ENCODE measurements around the gene SERPINA12.
"Not testable (repeated sequence)": the region's sequence is repeated elsewhere in the genome, so short reads cannot be mapped to it uniquely, and the experiment has no call there.

SERPINA12 gene

GRCh38 chr14:94536836-94537235 lies 27.6 kb upstream of the SERPINA12 start:
- DNase-seq = peak; percentile 5 to 7 (median 6)

GRCh38 chr14:94535506-94535905 lies 26.2 kb upstream of the SERPINA12 start:
- DNase-seq = no peak

GRCh38 chr14:94532447-94532846 lies 23.2 kb upstream of the SERPINA12 start:
- DNase-seq = no peak

- no peak for DNase-seq
Measured at GRCh38 chr14:94531187-94531586, 21.9 kb upstream of the SERPINA12 start.

- no peak for DNase-seq
Measured at GRCh38 chr14:94524093-94524492, 14.8 kb upstream of the SERPINA12 start.

GRCh38 chr14:94523265-94523664 lies 14.0 kb upstream of the SERPINA12 start:
- DNase-seq = no peak

- no peak for DNase-seq
Measured at GRCh38 chr14:94522115-94522724, 13.0 kb upstream of the SERPINA12 start.

GRCh38 chr14:94521375-94522114 lies 12.3 kb upstream of the SERPINA12 start:
- no peak for DNase-seq

- DNase-seq = no peak
Measured at GRCh38 chr14:94517641-94518257, 8.5 kb upstream of the SERPINA12 start.

- DNase-seq = no peak
Measured at GRCh38 chr14:94517248-94517640, 8.0 kb upstream of the SERPINA12 start.

GRCh38 chr14:94515856-94516255 lies 6.6 kb upstream of the SERPINA12 start:
- no peak for DNase-seq

- no peak for DNase-seq
Measured at GRCh38 chr14:94515426-94515825, 6.2 kb upstream of the SERPINA12 start.

GRCh38 chr14:94514351-94514750 lies 5.1 kb upstream of the SERPINA12 start:
- DNase-seq = no peak

- DNase-seq = not testable (repeated sequence)
Measured at GRCh38 chr14:94510481-94510880, 1.2 kb upstream of the SERPINA12 start.

- no peak for DNase-seq
Measured at GRCh38 chr14:94505641-94506040, 3.6 kb downstream of the SERPINA12 start.

GRCh38 chr14:94505206-94505605 lies 4.1 kb downstream of the SERPINA12 start:
- no peak for DNase-seq

GRCh38 chr14:94501588-94502516 lies 7.4 kb downstream of the SERPINA12 start:
- DNase-seq = no peak

- no peak for DNase-seq
Measured at GRCh38 chr14:94500264-94500663, 9.0 kb downstream of the SERPINA12 start.

- DNase-seq = no peak
Measured at GRCh38 chr14:94499673-94500072, 9.6 kb downstream of the SERPINA12 start.

GRCh38 chr14:94498215-94498614 lies 11.1 kb downstream of the SERPINA12 start:
- no peak for DNase-seq

- no peak for DNase-seq
Measured at GRCh38 chr14:94494085-94494484, 15.2 kb downstream of the SERPINA12 start.

GRCh38 chr14:94491511-94491910 lies 17.8 kb downstream of the SERPINA12 start:
- no peak for DNase-seq

- no peak for DNase-seq
Measured at GRCh38 chr14:94489336-94489735, 19.9 kb downstream of the SERPINA12 start.
